ENCODE results near the gene ACTN3. TPM values are rescaled to one million over a fixed set of nuclear protein-coding genes. Genes with fewer than 3 reads are reported as not detected.
"Not testable (repeated sequence)": the region's sequence is repeated elsewhere in the genome, so short reads cannot be mapped to it uniquely, and the experiment has no call there.

ACTN3 gene
- total RNA-seq, 1 experiment from 2014 or later: not detected

GRCh38 chr11:66603072-66603471 is 56.4 kb downstream of the ACTN3 start:
- ChIA-PET POLR2A (ENCODE audit: unreplicated experiment) (no interaction called here), CTCF (no interaction called here)
- intact Hi-C loops (cut with micrococcal nuclease): no loop called here
- TF ChIP-seq, protein P1, sequence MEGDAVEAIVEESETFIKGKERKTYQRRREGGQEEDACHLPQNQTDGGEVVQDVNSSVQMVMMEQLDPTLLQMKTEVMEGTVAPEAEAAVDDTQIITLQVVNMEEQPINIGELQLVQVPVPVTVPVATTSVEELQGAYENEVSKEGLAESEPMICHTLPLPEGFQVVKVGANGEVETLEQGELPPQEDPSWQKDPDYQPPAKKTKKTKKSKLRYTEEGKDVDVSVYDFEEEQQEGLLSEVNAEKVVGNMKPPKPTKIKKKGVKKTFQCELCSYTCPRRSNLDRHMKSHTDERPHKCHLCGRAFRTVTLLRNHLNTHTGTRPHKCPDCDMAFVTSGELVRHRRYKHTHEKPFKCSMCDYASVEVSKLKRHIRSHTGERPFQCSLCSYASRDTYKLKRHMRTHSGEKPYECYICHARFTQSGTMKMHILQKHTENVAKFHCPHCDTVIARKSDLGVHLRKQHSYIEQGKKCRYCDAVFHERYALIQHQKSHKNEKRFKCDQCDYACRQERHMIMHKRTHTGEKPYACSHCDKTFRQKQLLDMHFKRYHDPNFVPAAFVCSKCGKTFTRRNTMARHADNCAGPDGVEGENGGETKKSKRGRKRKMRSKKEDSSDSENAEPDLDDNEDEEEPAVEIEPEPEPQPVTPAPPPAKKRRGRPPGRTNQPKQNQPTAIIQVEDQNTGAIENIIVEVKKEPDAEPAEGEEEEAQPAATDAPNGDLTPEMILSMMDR (conservative IDR thresholded peaks at IDR 0.05; ENCODE audit: low read depth, low read length): no peak
- TF ChIP-seq EZH2phosphoT487 (IDR thresholded peaks at IDR 0.05; ENCODE audit: borderline replicate concordance, low read length) (no peak), EZH2 (IDR thresholded peaks at IDR 0.05; ENCODE audit: low read length, unreplicated experiment) (no peak)
- Histone ChIP-seq H3K9me2 (replicated peaks; ENCODE audit: low read length) (no peaks in the 10 kb centered on the region), H3K79me2 (ENCODE audit: low read length) (no peaks in the 10 kb centered on the region), H3K4me1 (ENCODE audit: insufficient read depth, low read length) (no peaks in the 10 kb centered on the region), H2AFZ (ENCODE audit: low read length) (no peak overlapping the region), H3K9ac (ENCODE audit: low read length) (no peak overlapping the region), H3K9me3 (ENCODE audit: low read length) (no peaks in the 10 kb centered on the region), H3K27me3 (ENCODE audit: low read length) (no peaks in the 10 kb centered on the region), H4K20me1 (ENCODE audit: low read length) (no peaks in the 10 kb centered on the region), H3K4me3 (ENCODE audit: low read length) (no peak overlapping the region), H3K27ac (ENCODE audit: low read length) (no peak overlapping the region), H3K4me2 (ENCODE audit: low read length) (no peak overlapping the region), H3F3A (ENCODE audit: low read length, unreplicated experiment) (no peaks in the 10 kb centered on the region), H3K36me3 (ENCODE audit: low read depth, low read length) (peaks cover 11% of the 10 kb centered on the region; the same call in 1 of the 2 replicates)
- BruUV-seq (replicated peaks): no TSS peak
- ATAC-seq (no peak), DNase-seq (no peak)

DNA sequence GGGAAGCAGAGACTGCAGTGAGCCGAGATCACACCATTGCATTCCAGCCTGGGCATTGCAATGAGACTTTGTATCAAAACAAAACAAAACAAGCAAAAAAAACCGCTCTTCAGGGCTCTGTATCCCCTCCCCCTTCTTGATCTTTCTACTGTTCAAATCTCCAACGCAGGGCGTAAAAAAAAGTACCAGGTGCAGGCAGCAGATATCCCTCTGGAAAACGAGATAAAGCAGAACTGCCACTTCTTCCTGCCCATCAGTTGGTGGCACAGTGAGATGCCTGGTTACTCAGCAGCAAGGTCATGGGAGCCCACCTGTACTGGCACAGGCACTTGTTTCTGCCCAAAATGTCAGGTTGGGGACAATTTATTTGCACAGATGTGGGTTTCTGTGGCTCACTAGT is 57.5 kb downstream of the ACTN3 start:
- no peaks in the 10 kb centered on the region for H3K4me1 ChIP-seq (ENCODE audit: insufficient read depth, low read length)
- no peaks in the 10 kb centered on the region for H3K9me2 ChIP-seq (replicated peaks; ENCODE audit: low read length)
- H3K9ac ChIP-seq (ENCODE audit: low read length): no peak overlapping the region
- CTCF ChIA-PET: no interaction called here
- ATAC-seq (no peak), DNase-seq (no peak)
- no peaks in the 10 kb centered on the region for H3K27me3 ChIP-seq (ENCODE audit: low read length)
- BruUV-seq (replicated peaks): no TSS peak
- TF ChIP-seq EZH2phosphoT487 (IDR thresholded peaks at IDR 0.05; ENCODE audit: borderline replicate concordance, low read length) (no peak), EZH2 (IDR thresholded peaks at IDR 0.05; ENCODE audit: low read length, unreplicated experiment) (no peak)
- TF ChIP-seq, protein P1 (conservative IDR thresholded peaks at IDR 0.05; ENCODE audit: low read depth, low read length): no peak
- no peak overlapping the region for H3K27ac ChIP-seq (ENCODE audit: low read length)
- H4K20me1 ChIP-seq (ENCODE audit: low read length): no peaks in the 10 kb centered on the region
- POLR2A ChIA-PET (ENCODE audit: unreplicated experiment): no interaction called here
- no peak overlapping the region for H3K4me2 ChIP-seq (ENCODE audit: low read length)
- no peaks in the 10 kb centered on the region for H3F3A ChIP-seq (ENCODE audit: low read length, unreplicated experiment)
- no peak overlapping the region for H2AFZ ChIP-seq (ENCODE audit: low read length)
- H3K36me3 ChIP-seq (ENCODE audit: low read depth, low read length): peaks cover 10% of the 10 kb centered on the region; the same call in 1 of the 2 replicates
- intact Hi-C loops (cut with micrococcal nuclease): no loop called here
- no peaks in the 10 kb centered on the region for H3K79me2 ChIP-seq (ENCODE audit: low read length)
- H3K4me3 ChIP-seq (ENCODE audit: low read length): no peak overlapping the region
- H3K9me3 ChIP-seq (ENCODE audit: low read length): no peaks in the 10 kb centered on the region

GRCh38 chr11:66606608-66607007 is 59.9 kb downstream of the ACTN3 start:
- H3K27me3 ChIP-seq (ENCODE audit: low read length); H3K36me3 ChIP-seq (ENCODE audit: low read depth, low read length); H3K27ac ChIP-seq (ENCODE audit: low read length); H3K4me3 ChIP-seq (ENCODE audit: low read length); POLR2A ChIA-PET (ENCODE audit: unreplicated experiment); DNase-seq; H3K4me1 ChIP-seq (ENCODE audit: insufficient read depth, low read length); BruUV-seq (replicated peaks); H4K20me1 ChIP-seq (ENCODE audit: low read length); H2AFZ ChIP-seq (ENCODE audit: low read length); H3K9ac ChIP-seq (ENCODE audit: low read length); H3K9me3 ChIP-seq (ENCODE audit: low read length); H3K4me2 ChIP-seq (ENCODE audit: low read length); intact Hi-C loops (cut with micrococcal nuclease); CTCF ChIA-PET; ATAC-seq; H3K9me2 ChIP-seq (replicated peaks; ENCODE audit: low read length); H3K79me2 ChIP-seq (ENCODE audit: low read length); H3F3A ChIP-seq (ENCODE audit: low read length, unreplicated experiment): not testable (repeated sequence)

Data from PC-3 (cell line).